Right atrium auricular region (tissue), 2 donors: Measurements from ENCODE around the gene AHCYL1. TPM values are rescaled to one million over a fixed set of nuclear protein-coding genes. Genes with fewer than 3 reads are reported as not detected.

ENCODE experiments used
- DNase-seq: peaks from one replicate; pipeline ENCODE4 v3.0.0-alpha.2; 2019; ENCODE audit warnings: low spot score
- H3K27ac ChIP-seq, 2 donors: fragments of 200-600 bp; sonication (generic); 1 replicate in 1 of 2; 2 replicates in 1 of 2; pipeline ENCODE4 v1.5.1; 2016 to 2019
- H3K27me3 ChIP-seq, 2 donors: fragments of 200-600 bp; sonication (generic); one replicate each; pipeline versions ENCODE4 v1.5.1 to v1.6.0; 2017 to 2019
- H3K36me3 ChIP-seq: fragments of 200-600 bp; sonication (generic); one replicate; pipeline ENCODE4 v1.5.1; 2016
- H3K4me1 ChIP-seq, 2 donors: fragments of 200-600 bp; sonication (generic); one replicate each; pipeline versions ENCODE4 v1.5.1 to v1.6.0; 2017 to 2019
- H3K4me3 ChIP-seq, 2 donors: fragments of 200-600 bp; sonication (generic); 1 replicate in 1 of 2; 2 replicates in 1 of 2; pipeline ENCODE4 v1.5.1; 2017 to 2019; ENCODE audit warnings: mild to moderate bottlenecking in 1 of 2, moderate library complexity in 1 of 2
- H3K9me3 ChIP-seq, 2 donors: fragments of 200-600 bp; sonication (generic); one replicate each; pipeline ENCODE4 v1.5.1; 2019
- total RNA-seq, 2 donors: library from RNA; depleted of rRNA; stranded (reverse); fragments of >200 nt; gene quantifications; one replicate each; pipeline ENCODE4 v1.1.0, GENCODE V29; 2016
- TF ChIP-seq, protein P1 (sequence below), 2 donors: fragments of 200-600 bp; sonication (generic); IDR thresholded peaks; one replicate each; pipeline ENCODE4 v1.5.1; 2019; ENCODE audit warnings: antibody characterized with exemption in 2 of 2

AHCYL1 gene
- total RNA-seq, 2 donors from 2014 or later: 28.7 to 36.9 TPM

DNA sequence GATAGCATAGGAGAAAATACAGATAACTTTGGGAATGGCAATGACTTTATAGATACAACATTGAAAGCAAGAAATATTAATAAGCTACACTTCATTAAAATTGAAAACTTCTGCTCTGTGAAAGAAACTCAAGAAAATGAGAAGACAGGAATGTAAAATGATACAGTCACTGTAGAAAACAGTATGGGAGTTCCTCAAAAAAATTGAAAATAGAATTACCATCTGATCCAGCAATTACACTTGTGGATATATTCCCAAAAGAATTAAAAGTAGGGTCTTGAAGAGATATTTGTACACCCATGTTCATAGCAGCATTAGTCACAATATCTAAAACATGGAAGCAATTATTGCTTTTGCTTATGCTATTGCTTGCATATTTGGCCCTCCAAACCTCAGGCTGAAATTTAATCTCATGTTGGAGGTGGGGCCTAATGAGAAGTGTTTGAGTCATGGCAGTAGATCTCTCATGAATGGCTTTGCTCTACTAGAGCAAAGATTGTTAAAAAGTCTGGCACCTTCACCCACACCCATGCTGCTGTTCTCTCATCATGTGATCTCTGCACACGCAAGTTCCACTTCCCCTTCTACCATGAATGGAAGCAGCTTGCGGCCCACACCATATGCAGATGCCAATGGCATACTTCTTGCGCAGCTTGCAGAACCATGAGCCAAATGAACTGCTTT, 15.3 kb upstream of the AHCYL1 start:
- no peaks in the 10 kb centered on the region for H3K4me1 ChIP-seq
- H3K36me3 ChIP-seq: no peaks in the 10 kb centered on the region
- DNase-seq: no peak
- H3K27me3 ChIP-seq: no peaks in the 10 kb centered on the region
- H3K27ac ChIP-seq: no peak overlapping the region
- TF ChIP-seq, protein P1, sequence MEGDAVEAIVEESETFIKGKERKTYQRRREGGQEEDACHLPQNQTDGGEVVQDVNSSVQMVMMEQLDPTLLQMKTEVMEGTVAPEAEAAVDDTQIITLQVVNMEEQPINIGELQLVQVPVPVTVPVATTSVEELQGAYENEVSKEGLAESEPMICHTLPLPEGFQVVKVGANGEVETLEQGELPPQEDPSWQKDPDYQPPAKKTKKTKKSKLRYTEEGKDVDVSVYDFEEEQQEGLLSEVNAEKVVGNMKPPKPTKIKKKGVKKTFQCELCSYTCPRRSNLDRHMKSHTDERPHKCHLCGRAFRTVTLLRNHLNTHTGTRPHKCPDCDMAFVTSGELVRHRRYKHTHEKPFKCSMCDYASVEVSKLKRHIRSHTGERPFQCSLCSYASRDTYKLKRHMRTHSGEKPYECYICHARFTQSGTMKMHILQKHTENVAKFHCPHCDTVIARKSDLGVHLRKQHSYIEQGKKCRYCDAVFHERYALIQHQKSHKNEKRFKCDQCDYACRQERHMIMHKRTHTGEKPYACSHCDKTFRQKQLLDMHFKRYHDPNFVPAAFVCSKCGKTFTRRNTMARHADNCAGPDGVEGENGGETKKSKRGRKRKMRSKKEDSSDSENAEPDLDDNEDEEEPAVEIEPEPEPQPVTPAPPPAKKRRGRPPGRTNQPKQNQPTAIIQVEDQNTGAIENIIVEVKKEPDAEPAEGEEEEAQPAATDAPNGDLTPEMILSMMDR (IDR thresholded peaks at IDR 0.05): no peak
- no peak overlapping the region for H3K4me3 ChIP-seq
- H3K9me3 ChIP-seq: no peaks in the 10 kb centered on the region

DNA sequence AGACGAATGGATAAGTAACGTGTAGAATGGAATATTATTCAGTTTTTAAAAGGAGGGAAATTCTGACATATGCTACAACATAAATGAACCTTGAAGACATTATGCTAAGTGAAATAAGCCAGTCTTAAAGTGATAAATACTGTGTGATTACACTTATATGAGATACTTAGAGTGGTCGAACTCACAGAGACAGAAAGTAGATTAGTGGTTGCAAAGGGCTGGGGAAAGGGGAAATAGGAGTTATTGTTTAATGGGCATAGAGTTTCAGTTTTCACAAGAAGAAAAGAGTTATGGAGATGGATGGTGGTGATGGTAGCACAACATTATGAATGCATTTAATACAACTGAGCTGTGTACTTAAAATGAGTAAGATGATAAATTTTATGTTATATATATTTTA, 14.7 kb upstream of the AHCYL1 start:
- Histone ChIP-seq H3K4me3 (no peak overlapping the region), H3K27ac (no peak overlapping the region), H3K27me3 (no peaks in the 10 kb centered on the region), H3K36me3 (no peaks in the 10 kb centered on the region), H3K9me3 (no peaks in the 10 kb centered on the region), H3K4me1 (no peaks in the 10 kb centered on the region)
- DNase-seq: no peak
- TF ChIP-seq, protein P1 (IDR thresholded peaks at IDR 0.05): no peak

DNA sequence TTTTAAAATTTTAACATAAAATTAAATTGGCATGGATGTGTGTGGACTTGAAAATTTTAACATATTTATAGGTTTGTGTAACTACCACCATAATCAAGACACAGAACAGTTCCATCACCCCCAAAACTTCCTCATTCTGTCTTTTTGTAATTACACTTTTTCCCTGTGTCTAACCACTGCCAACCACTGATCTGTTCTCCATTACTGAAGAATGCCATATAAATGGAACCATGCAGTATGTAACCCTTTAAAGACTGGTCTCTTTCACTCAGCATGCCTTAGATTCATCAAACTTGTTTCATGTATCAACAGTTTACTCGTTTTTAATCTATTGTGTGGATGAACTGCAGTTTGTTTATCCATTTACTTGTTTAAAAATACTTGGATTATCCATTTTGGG, 13.0 kb upstream of the AHCYL1 start:
- Histone ChIP-seq H3K27ac (no peak overlapping the region), H3K9me3 (no peaks in the 10 kb centered on the region), H3K36me3 (no peaks in the 10 kb centered on the region), H3K4me1 (peaks cover 0 to 2% of the 10 kb centered on the region in 2 donors), H3K27me3 (no peaks in the 10 kb centered on the region), H3K4me3 (no peak overlapping the region)
- TF ChIP-seq, protein P1 (IDR thresholded peaks at IDR 0.05): no peak
- no peak for DNase-seq

DNA sequence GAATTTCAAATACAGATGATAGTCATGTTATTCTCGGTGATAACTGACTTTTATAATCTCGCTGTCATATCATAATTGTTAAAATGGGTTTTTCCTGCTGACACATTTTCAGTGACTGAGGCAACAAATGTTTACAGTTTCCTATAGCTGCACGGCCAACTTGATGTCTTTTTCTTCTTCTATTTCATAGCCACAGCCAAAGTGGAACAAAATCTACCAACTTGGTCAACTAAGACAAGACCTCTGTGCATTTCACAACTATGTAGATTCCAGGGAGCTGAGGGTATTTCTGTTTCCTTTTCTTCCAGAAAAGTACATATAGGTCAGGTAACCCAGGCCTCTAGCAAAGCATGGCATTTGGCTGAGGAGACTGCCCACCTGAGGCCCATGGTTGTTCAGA, 10.4 kb upstream of the AHCYL1 start:
- TF ChIP-seq, protein P1 (IDR thresholded peaks at IDR 0.05): no peak
- Histone ChIP-seq H3K36me3 (no peaks in the 10 kb centered on the region), H3K27ac (no peak overlapping the region), H3K4me1 (peaks cover 0 to 13% of the 10 kb centered on the region in 2 donors), H3K27me3 (no peaks in the 10 kb centered on the region), H3K4me3 (no peak overlapping the region), H3K9me3 (no peaks in the 10 kb centered on the region)
- DNase-seq: no peak

GRCh38 chr1:109975718-109976117, 8.8 kb upstream of the AHCYL1 start:
- H3K4me1 ChIP-seq: peaks cover 0 to 27% of the 10 kb centered on the region in 2 donors
- H3K36me3 ChIP-seq: no peaks in the 10 kb centered on the region
- H3K9me3 ChIP-seq: no peaks in the 10 kb centered on the region
- H3K27ac ChIP-seq: no peak overlapping the region
- H3K27me3 ChIP-seq: no peaks in the 10 kb centered on the region
- TF ChIP-seq, protein P1 (IDR thresholded peaks at IDR 0.05): no peak
- no peak overlapping the region for H3K4me3 ChIP-seq
- DNase-seq: no peak

DNA sequence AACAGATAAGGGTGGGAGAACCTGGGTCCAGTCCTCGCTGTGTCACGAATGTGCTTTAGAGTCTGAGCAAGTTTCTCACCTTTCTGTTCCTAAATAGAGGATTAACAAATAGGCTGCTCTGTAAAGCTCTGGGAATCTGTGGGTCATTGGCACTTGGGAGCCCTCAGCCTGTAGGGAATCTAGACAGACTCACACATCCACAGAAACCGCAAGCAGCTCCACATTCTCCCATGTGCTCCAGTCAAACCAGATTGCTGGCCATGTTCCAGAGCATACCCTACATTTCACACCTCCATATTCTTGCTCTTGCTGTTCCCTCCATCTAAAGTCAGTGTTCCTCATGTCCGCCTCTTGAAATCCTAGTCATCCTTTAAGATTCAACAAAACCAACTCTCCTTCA, 7.8 kb upstream of the AHCYL1 start:
- H3K4me3 ChIP-seq: no peak overlapping the region
- no peaks in the 10 kb centered on the region for H3K9me3 ChIP-seq
- peak overlapping the region; percentile 37 to 71 for H3K27ac ChIP-seq
- no peaks in the 10 kb centered on the region for H3K36me3 ChIP-seq
- peaks cover 0 to 27% of the 10 kb centered on the region in 2 donors for H3K4me1 ChIP-seq
- no peaks in the 10 kb centered on the region for H3K27me3 ChIP-seq
- TF ChIP-seq, protein P1 (IDR thresholded peaks at IDR 0.05): no peak
- no peak for DNase-seq
